Measurements from ENCODE around the gene MAPRE2.

GRCh38 chr18:35054401-35054800, 13.2 kb downstream of the MAPRE2 start:
- TF ChIP-seq CTCF (IDR thresholded peaks at IDR 0.05) (no peak), POLR2A (IDR thresholded peaks at IDR 0.05) (no peak)

All from heart left ventricle (tissue), 13 donors.